Activated effector memory CD4-positive, alpha-beta T cell treated with anti-CD3 and anti-CD28 coated beads, Interleukin-2, amount 50 U/mL, for 16 hours (primary cell): ENCODE data around the gene AKT3.

Experiments
- DNase-seq: peaks from one replicate; pipeline ENCODE4 v3.0.0-alpha.2; 2020

The AKT3 gene

GRCh38 chr1:243454328-243454997 is 395.6 kb downstream of the AKT3 start:
- no peak for DNase-seq

- DNase-seq, result no peak
Observed at GRCh38 chr1:243452092-243452491, 398.0 kb downstream of the AKT3 start.

- DNase-seq, result no peak
Observed at GRCh38 chr1:243449373-243449772, 400.7 kb downstream of the AKT3 start.

- DNase-seq, result no peak
Observed at GRCh38 chr1:243447844-243448243, 402.2 kb downstream of the AKT3 start.

- DNase-seq, result no peak
Observed at GRCh38 chr1:243447347-243447746, 402.7 kb downstream of the AKT3 start.

GRCh38 chr1:243443557-243443956 is 406.5 kb downstream of the AKT3 start:
- no peak for DNase-seq

GRCh38 chr1:243441601-243442000 is 408.4 kb downstream of the AKT3 start:
- no peak for DNase-seq

- no peak for DNase-seq
Observed at GRCh38 chr1:243440406-243440805, 409.6 kb downstream of the AKT3 start.

GRCh38 chr1:243438815-243439214 is 411.2 kb downstream of the AKT3 start:
- DNase-seq, result no peak
